WI38 (cell line): ENCODE measurements around the gene ZIM2.

Source experiments
- H3K4me3 ChIP-seq: 2 replicates; pipeline ENCODE4 v1.5.1; 2011; ENCODE audit warnings: low read depth, mild to moderate bottlenecking, control low read depth, low read length
- TF ChIP-seq, protein P1 (sequence below): IDR thresholded peaks from 2 replicates; pipeline ENCODE4 v1.5.1; 2012; ENCODE audit warnings: low read depth, mild to moderate bottlenecking, control low read depth, low read length

Gene ZIM2

DNA sequence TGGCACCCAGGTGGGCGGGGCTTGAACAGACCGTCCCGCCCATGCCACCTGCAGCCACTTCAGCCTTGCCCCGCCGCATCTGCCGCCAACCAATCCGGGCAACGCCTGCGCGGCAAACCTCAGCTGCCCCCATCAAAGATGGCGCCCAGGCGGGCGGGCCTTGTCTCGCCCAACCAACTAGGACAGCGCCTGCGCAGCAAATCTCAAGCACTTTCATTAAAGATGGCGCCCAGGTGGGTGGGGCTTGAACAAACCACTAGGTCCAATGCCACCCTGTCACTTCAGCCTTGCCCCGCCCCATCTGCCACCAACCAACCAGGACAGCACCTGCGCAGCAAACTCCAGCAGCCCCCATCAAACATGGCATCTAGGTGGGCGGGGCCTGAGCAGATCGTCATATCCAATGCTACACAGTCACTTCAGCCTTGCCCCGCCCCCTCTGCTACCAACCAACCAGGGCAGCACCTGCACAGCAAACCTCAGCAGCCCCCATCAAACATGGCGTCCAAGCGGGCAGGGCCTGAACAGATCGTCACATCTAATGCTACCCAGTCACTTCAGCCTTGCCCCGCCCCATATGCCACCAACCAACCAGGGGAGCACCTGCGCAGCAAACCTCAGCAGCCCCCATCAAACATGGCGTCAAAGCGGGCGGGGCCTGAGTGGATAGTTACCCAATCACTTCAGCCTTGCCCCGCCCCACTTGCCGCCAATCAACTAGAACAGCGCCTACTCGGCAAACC, 1.4 kb downstream of the ZIM2 start:
- no peak overlapping the region for H3K4me3 ChIP-seq
- TF ChIP-seq, protein P1, sequence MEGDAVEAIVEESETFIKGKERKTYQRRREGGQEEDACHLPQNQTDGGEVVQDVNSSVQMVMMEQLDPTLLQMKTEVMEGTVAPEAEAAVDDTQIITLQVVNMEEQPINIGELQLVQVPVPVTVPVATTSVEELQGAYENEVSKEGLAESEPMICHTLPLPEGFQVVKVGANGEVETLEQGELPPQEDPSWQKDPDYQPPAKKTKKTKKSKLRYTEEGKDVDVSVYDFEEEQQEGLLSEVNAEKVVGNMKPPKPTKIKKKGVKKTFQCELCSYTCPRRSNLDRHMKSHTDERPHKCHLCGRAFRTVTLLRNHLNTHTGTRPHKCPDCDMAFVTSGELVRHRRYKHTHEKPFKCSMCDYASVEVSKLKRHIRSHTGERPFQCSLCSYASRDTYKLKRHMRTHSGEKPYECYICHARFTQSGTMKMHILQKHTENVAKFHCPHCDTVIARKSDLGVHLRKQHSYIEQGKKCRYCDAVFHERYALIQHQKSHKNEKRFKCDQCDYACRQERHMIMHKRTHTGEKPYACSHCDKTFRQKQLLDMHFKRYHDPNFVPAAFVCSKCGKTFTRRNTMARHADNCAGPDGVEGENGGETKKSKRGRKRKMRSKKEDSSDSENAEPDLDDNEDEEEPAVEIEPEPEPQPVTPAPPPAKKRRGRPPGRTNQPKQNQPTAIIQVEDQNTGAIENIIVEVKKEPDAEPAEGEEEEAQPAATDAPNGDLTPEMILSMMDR: no peak

DNA sequence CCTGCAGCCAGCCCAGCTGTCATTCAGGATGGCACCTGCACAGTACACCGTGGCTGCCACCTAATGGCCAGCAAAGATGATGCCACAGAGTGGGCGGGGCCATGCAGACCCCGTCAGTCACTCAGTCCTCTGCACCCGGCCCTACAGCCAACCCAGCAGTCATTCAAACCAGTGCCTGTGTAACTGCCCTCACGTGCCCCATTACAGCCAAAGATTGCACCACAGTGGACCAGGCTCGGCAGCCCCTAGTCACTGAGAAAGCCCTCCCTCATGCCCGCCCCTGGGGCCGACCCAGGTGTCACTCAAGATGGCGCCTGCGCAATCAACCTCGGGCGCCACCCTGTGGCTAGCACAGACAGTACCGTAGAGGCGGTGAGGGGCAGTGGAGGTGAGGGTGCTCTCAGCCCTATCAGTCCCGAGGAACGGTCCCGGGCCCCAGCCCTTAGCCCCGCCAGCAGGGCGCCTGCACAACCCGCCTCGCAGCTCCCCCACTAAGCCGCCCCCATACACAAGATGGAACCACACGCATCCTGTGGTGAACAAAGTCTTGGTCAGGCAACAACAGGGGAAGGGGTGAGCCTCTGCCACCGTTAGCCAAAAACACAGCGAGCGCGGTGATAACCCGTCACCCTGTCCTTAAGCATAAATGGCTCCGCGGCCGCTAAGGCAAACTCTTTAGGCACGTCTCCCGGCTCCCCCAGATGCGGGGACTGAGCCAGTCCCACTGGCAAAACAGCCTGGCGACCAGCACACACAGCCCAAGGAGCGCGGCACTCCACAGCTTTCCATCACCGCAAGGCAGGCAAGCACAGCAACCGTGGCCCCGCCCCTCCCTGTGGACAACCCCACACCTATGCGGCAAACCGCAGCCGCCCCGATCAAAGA, 2.3 kb downstream of the ZIM2 start:
- TF ChIP-seq, protein P1: no peak

DNA sequence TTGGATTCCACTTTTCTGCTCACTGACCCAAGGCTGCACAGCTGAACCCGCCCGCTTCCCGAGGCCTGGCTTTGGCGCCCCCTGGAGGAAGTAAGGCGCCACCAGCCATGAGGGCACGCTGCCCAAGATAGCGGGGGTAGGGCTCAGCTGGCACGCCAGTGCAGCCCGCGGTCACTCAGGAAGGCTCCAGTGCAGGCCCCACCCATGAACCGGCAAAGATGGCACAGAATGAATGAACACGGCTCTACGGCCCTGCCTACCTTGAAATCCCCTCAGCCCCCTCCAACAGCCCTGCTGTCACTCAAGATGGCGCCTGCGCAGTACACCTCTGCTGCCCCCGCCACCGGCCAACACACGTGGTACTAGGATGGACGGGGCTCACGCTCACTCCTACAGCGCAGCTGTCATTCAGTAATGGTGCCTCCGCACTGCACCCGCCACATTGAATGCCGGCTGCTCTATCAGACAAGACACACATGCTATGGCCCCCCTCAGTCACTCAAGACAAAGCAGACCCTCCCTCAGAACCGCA, 3.0 kb downstream of the ZIM2 start:
- TF ChIP-seq, protein P1: no peak
- H3K4me3 ChIP-seq: no peak overlapping the region

More for the DNA sequence above, 2.3 kb downstream of the ZIM2 start:
- no peak overlapping the region for H3K4me3 ChIP-seq

DNA sequence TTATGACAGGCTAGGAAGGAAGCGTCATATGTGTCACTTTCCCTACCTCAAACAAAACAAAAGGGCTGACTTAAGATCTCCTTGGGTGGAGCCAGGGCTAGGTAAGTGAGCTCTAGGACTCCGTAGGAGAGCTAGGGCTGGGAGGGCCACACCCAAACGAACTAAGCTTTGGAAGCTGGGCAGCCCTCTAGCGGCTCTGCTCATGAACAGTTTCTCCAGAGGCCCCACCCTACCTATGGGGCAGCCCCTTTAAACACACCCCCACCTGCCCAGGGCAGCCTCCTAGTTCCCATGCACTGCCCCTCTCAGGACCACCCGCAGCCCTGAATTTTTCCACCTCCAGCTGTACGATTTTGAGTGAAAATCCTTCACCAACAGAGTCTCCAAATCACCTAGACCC, 3.5 kb downstream of the ZIM2 start:
- TF ChIP-seq, protein P1: no peak
- no peak overlapping the region for H3K4me3 ChIP-seq

DNA sequence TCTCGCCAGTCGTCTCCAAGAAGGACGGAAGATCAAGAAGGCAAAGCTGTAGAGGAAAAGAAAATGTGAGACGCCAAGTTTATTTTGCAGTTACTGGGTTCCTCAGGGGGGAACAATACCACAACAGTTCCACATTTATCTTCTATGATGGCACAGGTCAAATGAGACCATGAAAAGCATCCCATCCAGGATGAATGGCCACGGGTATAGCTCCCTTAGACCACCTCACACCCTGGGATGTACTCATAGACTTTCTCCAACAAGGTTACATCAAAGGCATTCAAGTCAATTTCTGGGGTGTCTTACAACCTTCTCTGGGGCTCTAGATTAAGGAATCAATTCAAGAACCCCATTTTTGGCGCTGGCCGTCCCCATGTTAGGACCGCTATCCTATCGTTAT, 4.5 kb downstream of the ZIM2 start:
- no peak overlapping the region for H3K4me3 ChIP-seq
- TF ChIP-seq, protein P1: no peak

DNA sequence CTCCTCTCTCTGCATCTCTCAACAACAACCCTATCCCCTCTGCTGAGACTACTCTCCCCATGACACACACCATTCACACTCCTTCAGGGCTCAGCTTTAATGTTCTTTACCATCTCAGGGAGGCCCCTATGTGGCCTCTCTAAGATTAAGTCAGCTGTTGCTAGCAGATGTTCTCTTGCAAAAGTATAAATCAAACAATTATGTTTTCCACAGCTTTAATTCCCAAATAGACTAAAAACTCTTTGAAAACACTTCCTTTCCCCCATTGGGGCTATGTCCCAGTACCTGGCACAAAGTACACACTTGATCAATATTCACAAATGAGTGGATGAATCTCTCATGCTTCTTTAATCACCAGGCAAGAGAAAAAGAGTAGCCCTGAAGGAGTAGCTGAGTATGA, 5.1 kb downstream of the ZIM2 start:
- TF ChIP-seq, protein P1: no peak

More for the DNA sequence above, 5.1 kb downstream of the ZIM2 start:
- no peak overlapping the region for H3K4me3 ChIP-seq
